ENCODE data around the gene C9orf85.
"Not testable (repeated sequence)": the region's sequence is repeated elsewhere in the genome, so short reads cannot be mapped to it uniquely, and the experiment has no call there.

- TF ChIP-seq CTCF, POLR2A (IDR thresholded peaks at IDR 0.05): not testable (repeated sequence)
Observed at GRCh38 chr9:71954652-71955051, 43.2 kb downstream of the C9orf85 start.
